IMR-90 (cell line): ENCODE results near the gene WNT10A. TPM values are rescaled to one million over a fixed set of nuclear protein-coding genes. Genes with fewer than 3 reads are reported as not detected.

Experiments used
- ATAC-seq: fragments of 200-7000 bp; cut with Tn5 transposase; 2 replicates; pipeline ENCODE4 v1.9.1; 2020; ENCODE audit warnings: low read depth, mild to moderate bottlenecking, moderate library complexity
- BruUV-seq: library from RNA; stranded (reverse); fragments of 400-500 nt; replicated peaks from 2 replicates; lab custom pipeline; 2021; lab: Mats Ljungman, UMichigan
- CTCF ChIA-PET: fragments of 300-600 bp; formaldehyde crosslinking; extraction: SDS; loops from one replicate; lab custom pipeline; 2021; ENCODE audit warnings: antibody characterized with exemption; lab: Yijun Ruan, JAX
- POLR2A ChIA-PET: fragments of 300-600 bp; sonication (Branson Sonifier 250); formaldehyde crosslinking; loops from one replicate; lab custom pipeline; 2022; ENCODE audit warnings: antibody characterized with exemption; ENCODE audit not compliant: unreplicated experiment; lab: Charles Lee
- DNase-seq: peaks from one replicate; pipeline ENCODE4 v3.0.0; 2013
- H2AFZ ChIP-seq: replicated peaks from 2 replicates; pipeline ENCODE3; 2013; ENCODE audit warnings: low read length, mild to moderate bottlenecking; ENCODE audit not compliant: poor library complexity
- H2AK5ac ChIP-seq: 2 replicates; pipeline ENCODE4 v1.6.1; 2013; ENCODE audit warnings: low read depth, low read length, inconsistent platforms
- H2AK9ac ChIP-seq: replicated peaks from 2 replicates; pipeline ENCODE3; 2013; ENCODE audit warnings: mild to moderate bottlenecking, low read depth, low read length, moderate library complexity; ENCODE audit not compliant: poor library complexity
- H2BK120ac ChIP-seq: 2 replicates; pipeline ENCODE4 v1.6.1; 2013; ENCODE audit warnings: low read depth, low read length, inconsistent platforms
- H2BK15ac ChIP-seq: 3 replicates; pipeline ENCODE4 v1.6.1; 2013; ENCODE audit warnings: low read depth, low read length, inconsistent platforms
- H2BK20ac ChIP-seq: 2 replicates; pipeline ENCODE4 v1.6.1; 2013; ENCODE audit warnings: low read depth, mild to moderate bottlenecking, inconsistent platforms, low read length, moderate library complexity
- H2BK5ac ChIP-seq: 2 replicates; pipeline ENCODE4 v1.6.1; 2013; ENCODE audit warnings: mild to moderate bottlenecking, low read depth, low read length, inconsistent platforms; ENCODE audit not compliant: poor library complexity, severe bottlenecking
- H3K14ac ChIP-seq: replicated peaks from 2 replicates; pipeline ENCODE4 v1.6.1; 2013; ENCODE audit warnings: low read depth, low read length, inconsistent platforms
- H3K18ac ChIP-seq: 2 replicates; pipeline ENCODE4 v1.6.1; 2013; ENCODE audit warnings: low read depth, low read length, control low read depth
- H3K23ac ChIP-seq: 2 replicates; pipeline ENCODE4 v1.6.1; 2013; ENCODE audit warnings: low read depth, low read length, inconsistent platforms
- H3K27ac ChIP-seq: 2 replicates; pipeline ENCODE4 v1.5.1; 2013; ENCODE audit warnings: mild to moderate bottlenecking, control low read depth, low read length; ENCODE audit not compliant: insufficient read depth
- H3K27me3 ChIP-seq: 2 replicates; pipeline ENCODE4 v1.6.1; 2013; ENCODE audit warnings: low read length; ENCODE audit not compliant: control insufficient read depth, insufficient read depth
- H3K36me3 ChIP-seq: 2 replicates; pipeline ENCODE4 v1.6.1; 2013; ENCODE audit warnings: low read length, mixed read lengths; ENCODE audit not compliant: control insufficient read depth, insufficient read depth
- H3K4ac ChIP-seq: 2 replicates; pipeline ENCODE4 v1.6.1; 2013; ENCODE audit warnings: low read depth, low read length, inconsistent platforms
- H3K4me1 ChIP-seq: 2 replicates; pipeline ENCODE4 v1.6.1; 2013; ENCODE audit warnings: low read length, mixed read lengths; ENCODE audit not compliant: control insufficient read depth, insufficient read depth
- H3K4me2 ChIP-seq: 2 replicates; pipeline ENCODE4 v1.6.1; 2013; ENCODE audit warnings: low read depth, mild to moderate bottlenecking, control low read depth, low read length, moderate library complexity
- H3K4me3 ChIP-seq: 2 replicates; pipeline ENCODE4 v1.5.1; 2013; ENCODE audit warnings: low read depth, mild to moderate bottlenecking, control low read depth, low read length, moderate library complexity; ENCODE audit not compliant: insufficient read depth
- H3K56ac ChIP-seq: 2 replicates; pipeline ENCODE4 v1.6.1; 2013; ENCODE audit warnings: low read length, inconsistent platforms; ENCODE audit not compliant: insufficient read depth; ENCODE audit errors: extremely low read depth
- H3K79me1 ChIP-seq, 2 experiments: 2 replicates each; pipeline ENCODE4 v1.6.1; 2013; ENCODE audit warnings: low read length in 2 of 2, inconsistent platforms in 1 of 2, low read depth in 1 of 2
- H3K9ac ChIP-seq: 2 replicates; pipeline ENCODE4 v1.6.1; 2013; ENCODE audit warnings: low read depth, low read length, control low read depth
- H3K9me1 ChIP-seq: 2 replicates; pipeline ENCODE4 v1.6.1; 2013; ENCODE audit warnings: low read length, inconsistent platforms; ENCODE audit not compliant: insufficient read depth
- H3K9me3 ChIP-seq: 2 replicates; pipeline ENCODE4 v1.6.1; 2013; ENCODE audit warnings: low read length; ENCODE audit not compliant: control insufficient read depth, insufficient read depth
- H4K20me1 ChIP-seq: 2 replicates; pipeline ENCODE4 v1.6.1; 2013; ENCODE audit warnings: low read length, inconsistent platforms; ENCODE audit not compliant: insufficient read depth
- H4K5ac ChIP-seq: 2 replicates; pipeline ENCODE4 v1.6.1; 2013; ENCODE audit warnings: mild to moderate bottlenecking, low read depth, low read length, control low read depth
- H4K8ac ChIP-seq, 2 experiments: 2 replicates each; pipeline ENCODE4 v1.6.1; 2013; ENCODE audit warnings: low read depth in 2 of 2, low read length in 2 of 2, control low read depth in 1 of 2, inconsistent platforms in 1 of 2
- H4K91ac ChIP-seq: 2 replicates; pipeline ENCODE4 v1.6.1; 2013; ENCODE audit warnings: low read depth, low read length, inconsistent platforms; ENCODE audit not compliant: insufficient read depth
- BHLHE40 ChIP-seq: fragments of 150-350 bp; IDR thresholded peaks from 2 replicates; pipeline ENCODE4 v1.6.1; 2016; ENCODE audit warnings: mild to moderate bottlenecking, low read depth, low read length
- CEBPB ChIP-seq: IDR thresholded peaks from 2 replicates; pipeline ENCODE4 v1.6.1; 2012; ENCODE audit warnings: low read depth, low read length, improper control_type of control experiment
- CHD1 ChIP-seq: IDR thresholded peaks from 2 replicates; pipeline ENCODE4 v1.6.1; 2012; ENCODE audit warnings: low read depth, low read length, improper control_type of control experiment
- FOS ChIP-seq: fragments of 150-350 bp; IDR thresholded peaks from 2 replicates; pipeline ENCODE4 v1.6.1; 2016; ENCODE audit warnings: low read depth, low read length
- MAFK ChIP-seq: IDR thresholded peaks from 2 replicates; pipeline ENCODE4 v1.6.1; 2012; ENCODE audit warnings: low read depth, low read length, improper control_type of control experiment
- MAZ ChIP-seq: IDR thresholded peaks from 2 replicates; pipeline ENCODE4 v1.6.1; 2012; ENCODE audit warnings: low read depth, mild to moderate bottlenecking, low read length, improper control_type of control experiment, moderate library complexity, borderline replicate concordance
- MXI1 ChIP-seq: IDR thresholded peaks from 2 replicates; pipeline ENCODE4 v1.6.1; 2012; ENCODE audit warnings: low read depth, mild to moderate bottlenecking, low read length, moderate library complexity, borderline replicate concordance
- NFE2L2 ChIP-seq: fragments of 150-350 bp; IDR thresholded peaks from 2 replicates; pipeline ENCODE4 v1.6.1; 2016; ENCODE audit warnings: low read depth, mild to moderate bottlenecking, low read length
- POLR2A ChIP-seq: IDR thresholded peaks from 2 replicates; pipeline ENCODE4 v1.6.1; 2012; ENCODE audit warnings: mild to moderate bottlenecking, low read depth, low read length
- RCOR1 ChIP-seq: IDR thresholded peaks from 2 replicates; pipeline ENCODE4 v1.6.1; 2012; ENCODE audit warnings: mild to moderate bottlenecking, low read length, improper control_type of control experiment; ENCODE audit not compliant: insufficient replicate concordance
- RFX5 ChIP-seq: IDR thresholded peaks from 2 replicates; pipeline ENCODE4 v1.8.0; 2012; ENCODE audit warnings: low read depth, mild to moderate bottlenecking, low read length, moderate library complexity
- SMC3 ChIP-seq: fragments of 150-350 bp; IDR thresholded peaks from 2 replicates; pipeline ENCODE4 v1.6.1; 2016; ENCODE audit warnings: low read depth, mild to moderate bottlenecking, antibody characterized with exemption, low read length, moderate library complexity
- USF2 ChIP-seq: fragments of 150-350 bp; IDR thresholded peaks from 2 replicates; pipeline ENCODE4 v1.6.1; 2017; ENCODE audit warnings: mild to moderate bottlenecking, antibody characterized with exemption, low read length, low read depth
- WGBS, 2 experiments: methylation state at CpG; one replicate each; pipeline versions ENCODE4 v1.1.5 to v1.1.7; 2013; ENCODE audit warnings: missing lambda C conversion rate in 2 of 2; ENCODE audit not compliant: insufficient read length in 1 of 2; ENCODE audit errors: extremely low coverage in 2 of 2; 5-methylcytosine and 5-hydroxymethylcytosine counted together
- dilution Hi-C: fragments of 300-500 bp; cut with HindIII; formaldehyde crosslinking; loops from one replicate; pipeline ENCODE4 v1.14.3; 2018; ENCODE audit warnings: low sequenced_read_pairs; ENCODE audit not compliant: unreplicated experiment
- in situ Hi-C: fragments of 300-500 bp; cut with MboI; formaldehyde crosslinking; loops from 3 replicates; pipeline ENCODE4 v1.14.3; 2019; ENCODE audit warnings: low sequenced_read_pairs, inconsistent platforms, mixed read lengths
- intact Hi-C: fragments of 100-400 bp; cut with micrococcal nuclease; formaldehyde crosslinking; loops from 2 replicates; pipeline ENCODE4 v1.10.0; 2022
- polyA plus RNA-seq, 3 experiments: library from polyadenylated mRNA; depleted of rRNA; stranded (reverse); fragments of >200 nt; gene quantifications; 2 replicates each; pipeline ENCODE4 v1.2.3, GENCODE V29; 2012; ENCODE audit warnings: low replicate concordance in 1 of 3
- total RNA-seq: library from RNA; depleted of rRNA; stranded (reverse); fragments of >200 nt; gene quantifications from 2 replicates; pipeline ENCODE4 v1.2.3, GENCODE V29; 2012
- TF ChIP-seq, protein P1 (sequence below): conservative IDR thresholded peaks from 2 replicates; pipeline ENCODE4 v1.5.1; 2012; ENCODE audit warnings: mild to moderate bottlenecking, low read depth, low read length, improper control_type of control experiment
- TF ChIP-seq, protein P2 (sequence below): fragments of 150-350 bp; IDR thresholded peaks from 2 replicates; pipeline ENCODE4 v1.6.1; 2016; ENCODE audit warnings: low read depth, mild to moderate bottlenecking, low read length, moderate library complexity, borderline replicate concordance

WNT10A gene
- total and polyA plus RNA-seq, 2 of the 4 experiments (the other 2 are of a cell fraction), result not detected

DNA sequence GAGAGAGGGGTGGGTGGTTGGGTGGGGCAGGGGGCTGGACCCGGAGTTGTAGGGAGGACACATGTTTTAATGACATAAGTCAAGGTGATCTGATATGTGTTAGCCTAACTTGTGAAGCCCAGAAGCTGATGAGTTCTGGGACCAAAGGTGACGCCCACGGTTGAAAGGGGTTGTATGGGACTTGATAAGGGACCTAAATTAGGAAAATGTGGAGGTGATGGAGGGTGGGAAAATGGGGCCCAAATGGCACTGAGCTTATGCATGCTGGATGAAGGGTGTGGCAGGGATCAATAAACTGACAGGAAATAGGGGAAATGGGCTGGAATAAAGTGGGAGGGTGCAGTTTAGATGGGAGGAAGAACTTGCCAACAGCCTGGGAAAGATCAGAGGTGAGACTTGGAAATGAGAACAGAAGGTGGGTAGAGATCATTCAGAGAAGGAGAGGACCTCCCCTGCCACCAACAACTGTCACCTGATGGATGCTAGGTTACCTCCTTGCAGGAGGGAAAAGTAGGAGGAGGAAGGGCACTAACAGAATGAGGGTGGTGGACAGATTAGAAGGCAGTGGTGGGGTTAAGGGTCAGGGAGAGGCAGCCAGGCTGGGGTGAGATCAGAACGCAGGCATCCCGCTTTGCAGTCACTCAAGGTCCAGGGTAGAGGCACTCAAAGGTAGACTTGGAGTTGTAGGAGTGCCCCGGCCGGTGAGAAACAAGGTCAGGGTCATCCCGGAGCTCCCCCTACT is 15.3 kb downstream of the WNT10A start:
- no peak overlapping the region for H2AK5ac ChIP-seq
- ATAC-seq (no peak), DNase-seq (no peak)
- no peak overlapping the region for H3K9ac ChIP-seq
- H4K20me1 ChIP-seq, result no peaks in the 10 kb centered on the region
- ChIA-PET CTCF (interaction anchor here (3.1 to 3.7 kb wide), 2 partner anchors 9 to 20 kb away, joined by 22 to 49 read pairs; no protein-coding TSS in a partner anchor), POLR2A (no interaction called here)
- H3K56ac ChIP-seq, result no peak overlapping the region
- H2AFZ ChIP-seq, result no peak overlapping the region
- 20% methylated on average over 1 of the region's 8 CpGs; no CpG with 5 or more reads in 1 of the 2 experiments for WGBS, 2 experiments
- no peak overlapping the region for H4K91ac ChIP-seq
- no peaks in the 10 kb centered on the region for H3K9me1 ChIP-seq
- H2BK120ac ChIP-seq, result no peak overlapping the region
- H3K4ac ChIP-seq, result no peak overlapping the region
- H3K27me3 ChIP-seq, result peaks cover 89% of the 10 kb centered on the region
- no peak overlapping the region for H3K4me2 ChIP-seq
- H3K23ac ChIP-seq, result no peak overlapping the region
- no peak overlapping the region for H3K18ac ChIP-seq
- H2BK5ac ChIP-seq, result no peak overlapping the region
- no peak overlapping the region for H2AK9ac ChIP-seq
- in situ Hi-C loops, result no loop called here
- peaks cover 2% of the 10 kb centered on the region; the same call in 1 of the 2 replicates for H3K9me3 ChIP-seq
- dilution Hi-C loops, result no loop called here
- no peaks in the 10 kb centered on the region for H3K36me3 ChIP-seq
- H3K27ac ChIP-seq, result no peak overlapping the region
- no peak overlapping the region for H2BK15ac ChIP-seq
- H3K14ac ChIP-seq, result no peak overlapping the region
- H2BK20ac ChIP-seq, result no peak overlapping the region
- no peaks in the 10 kb centered on the region for H3K79me1 ChIP-seq
- H3K4me3 ChIP-seq, result no peak overlapping the region
- BruUV-seq, result no TSS peak
- H3K4me1 ChIP-seq, result peaks cover 7% of the 10 kb centered on the region; the same call in 1 of the 2 replicates
- H4K8ac ChIP-seq, result no peak overlapping the region
- H4K5ac ChIP-seq, result no peak overlapping the region
- intact Hi-C loops, result no loop called here
- TF ChIP-seq FOS (no peak), USF2 (no peak), MXI1 (no peak), RCOR1 (no peak), POLR2A (no peak), RFX5 (no peak), NFE2L2 (no peak), MAZ (no peak), MAFK (no peak), BHLHE40 (no peak), CEBPB (no peak), SMC3 (no peak), CHD1 (no peak)
- TF ChIP-seq, protein P1, sequence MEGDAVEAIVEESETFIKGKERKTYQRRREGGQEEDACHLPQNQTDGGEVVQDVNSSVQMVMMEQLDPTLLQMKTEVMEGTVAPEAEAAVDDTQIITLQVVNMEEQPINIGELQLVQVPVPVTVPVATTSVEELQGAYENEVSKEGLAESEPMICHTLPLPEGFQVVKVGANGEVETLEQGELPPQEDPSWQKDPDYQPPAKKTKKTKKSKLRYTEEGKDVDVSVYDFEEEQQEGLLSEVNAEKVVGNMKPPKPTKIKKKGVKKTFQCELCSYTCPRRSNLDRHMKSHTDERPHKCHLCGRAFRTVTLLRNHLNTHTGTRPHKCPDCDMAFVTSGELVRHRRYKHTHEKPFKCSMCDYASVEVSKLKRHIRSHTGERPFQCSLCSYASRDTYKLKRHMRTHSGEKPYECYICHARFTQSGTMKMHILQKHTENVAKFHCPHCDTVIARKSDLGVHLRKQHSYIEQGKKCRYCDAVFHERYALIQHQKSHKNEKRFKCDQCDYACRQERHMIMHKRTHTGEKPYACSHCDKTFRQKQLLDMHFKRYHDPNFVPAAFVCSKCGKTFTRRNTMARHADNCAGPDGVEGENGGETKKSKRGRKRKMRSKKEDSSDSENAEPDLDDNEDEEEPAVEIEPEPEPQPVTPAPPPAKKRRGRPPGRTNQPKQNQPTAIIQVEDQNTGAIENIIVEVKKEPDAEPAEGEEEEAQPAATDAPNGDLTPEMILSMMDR, result no peak
- TF ChIP-seq, protein P2, sequence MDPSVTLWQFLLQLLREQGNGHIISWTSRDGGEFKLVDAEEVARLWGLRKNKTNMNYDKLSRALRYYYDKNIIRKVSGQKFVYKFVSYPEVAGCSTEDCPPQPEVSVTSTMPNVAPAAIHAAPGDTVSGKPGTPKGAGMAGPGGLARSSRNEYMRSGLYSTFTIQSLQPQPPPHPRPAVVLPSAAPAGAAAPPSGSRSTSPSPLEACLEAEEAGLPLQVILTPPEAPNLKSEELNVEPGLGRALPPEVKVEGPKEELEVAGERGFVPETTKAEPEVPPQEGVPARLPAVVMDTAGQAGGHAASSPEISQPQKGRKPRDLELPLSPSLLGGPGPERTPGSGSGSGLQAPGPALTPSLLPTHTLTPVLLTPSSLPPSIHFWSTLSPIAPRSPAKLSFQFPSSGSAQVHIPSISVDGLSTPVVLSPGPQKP, result no peak
